NCI-H748 (cell line): ENCODE results near the gene POLR3A.
A peak's percentile ranks its signal among the peaks of the same experiment; 100 is the strongest.
"Not testable (repeated sequence)": the region's sequence is repeated elsewhere in the genome, so short reads cannot be mapped to it uniquely, and the experiment has no call there.

Source experiments
- DNase-seq: peaks from one replicate; lab custom pipeline; 2025; ENCODE audit not compliant: unreplicated experiment; lab: John Stamatoyannopoulos, UW

POLR3A gene

DNA sequence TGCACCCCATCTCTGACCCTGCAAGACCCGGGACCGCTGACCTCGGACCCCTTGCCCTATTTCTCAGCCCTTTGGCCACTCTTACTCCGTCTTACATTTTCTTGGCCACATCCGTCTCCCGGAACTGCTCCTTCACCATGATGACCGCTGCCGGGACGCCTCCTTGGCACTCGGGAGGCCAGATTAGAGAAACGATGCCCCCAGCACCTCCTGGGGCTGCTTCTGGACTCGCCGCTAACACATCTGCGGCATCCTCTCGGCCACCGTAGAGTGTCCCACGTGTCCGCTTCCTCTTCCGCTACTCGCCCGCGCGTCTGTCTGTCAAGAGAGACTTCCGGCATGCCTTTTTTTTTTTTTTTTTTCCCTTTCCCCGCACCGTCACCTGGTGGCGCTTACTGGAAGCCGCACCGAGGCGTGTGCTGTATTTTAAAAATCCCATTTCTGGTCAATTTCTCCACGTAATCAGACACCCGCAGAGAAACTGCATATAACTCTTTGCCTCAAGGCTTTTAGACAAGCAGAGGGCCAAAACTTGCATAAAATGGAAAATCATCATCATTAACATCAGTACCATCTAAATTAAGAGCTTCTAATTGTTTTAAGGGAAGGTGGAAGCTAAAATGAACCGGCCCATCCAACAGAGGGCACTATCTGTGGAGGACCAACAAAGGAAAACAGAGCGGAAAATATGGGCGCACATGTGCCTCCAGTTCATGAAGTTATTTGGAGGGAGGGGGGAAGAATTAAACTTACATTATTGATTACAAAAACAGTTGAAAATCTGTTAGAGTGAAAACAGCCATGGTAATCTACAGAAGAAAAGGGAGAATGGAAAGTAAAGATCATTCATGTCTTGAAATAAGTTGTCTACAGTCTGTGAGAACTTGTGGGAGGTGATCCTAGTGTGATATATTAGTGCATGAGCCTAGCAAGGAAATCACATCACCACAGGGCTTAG is at the start of gene POLR3A:
Gene POLR3A, minus strand, starts transcription at position 247 of the 958 bp plus-strand sequence. Its CDS starts 108 bp downstream, at position 139.
- DNase-seq = peak; percentile 95

DNA sequence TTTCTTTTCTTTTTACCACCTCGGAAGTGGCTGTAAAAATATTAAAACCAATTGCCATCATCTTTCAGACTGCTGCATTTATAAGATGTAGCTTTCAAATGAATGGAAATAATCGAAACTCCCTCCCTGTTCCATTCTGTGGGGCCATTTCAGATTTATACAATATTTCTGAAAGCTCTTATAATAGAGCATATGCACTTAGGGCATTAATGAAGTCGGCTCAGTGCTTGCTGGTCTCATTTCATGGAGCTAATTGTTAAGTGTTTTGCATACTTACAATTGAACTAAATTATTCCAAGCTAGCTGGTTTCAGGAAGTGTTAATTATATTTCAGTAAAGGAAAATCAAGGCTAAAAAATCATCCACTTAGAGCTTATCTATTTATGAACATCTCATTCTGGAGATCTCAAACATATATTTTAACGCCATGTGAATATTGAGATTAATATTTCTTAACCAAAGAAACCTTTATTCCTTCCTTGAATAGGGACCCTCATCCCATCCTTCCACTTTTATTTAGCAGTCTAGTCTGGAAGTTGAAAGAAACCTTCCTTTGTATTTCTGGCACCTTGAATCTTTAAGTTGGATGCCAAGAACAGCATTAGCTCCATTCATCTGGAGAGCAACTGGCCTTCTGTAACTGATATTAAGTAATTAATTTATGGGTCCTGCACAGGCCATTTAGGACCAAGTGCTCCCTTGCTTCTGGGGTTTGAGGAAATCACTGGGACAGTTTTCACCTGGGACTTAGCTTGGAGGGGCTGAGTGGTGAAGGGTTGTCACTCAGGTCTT is 49.4 kb upstream of the POLR3A start:
- no peak for DNase-seq

DNA sequence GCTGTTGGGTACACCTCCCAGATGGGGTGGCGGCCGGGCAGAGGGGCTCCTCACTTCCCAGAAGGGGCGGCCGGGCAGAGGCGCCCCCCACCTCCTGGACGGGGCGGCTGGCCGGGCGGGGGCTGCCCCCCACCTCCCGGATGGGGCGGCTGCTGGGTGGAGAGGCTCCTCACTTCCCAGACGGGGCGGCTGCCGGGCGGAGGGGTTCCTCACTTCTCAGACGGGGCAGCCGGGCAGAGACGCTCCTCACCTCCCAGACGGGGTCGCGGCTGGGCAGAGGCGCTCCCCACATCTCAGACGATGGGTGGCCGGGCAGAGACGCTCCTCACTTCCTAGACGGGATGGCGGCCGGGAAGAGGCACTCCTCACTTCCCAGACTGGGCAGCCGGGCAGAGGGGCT is 46.5 kb upstream of the POLR3A start:
- not testable (repeated sequence) for DNase-seq

DNA sequence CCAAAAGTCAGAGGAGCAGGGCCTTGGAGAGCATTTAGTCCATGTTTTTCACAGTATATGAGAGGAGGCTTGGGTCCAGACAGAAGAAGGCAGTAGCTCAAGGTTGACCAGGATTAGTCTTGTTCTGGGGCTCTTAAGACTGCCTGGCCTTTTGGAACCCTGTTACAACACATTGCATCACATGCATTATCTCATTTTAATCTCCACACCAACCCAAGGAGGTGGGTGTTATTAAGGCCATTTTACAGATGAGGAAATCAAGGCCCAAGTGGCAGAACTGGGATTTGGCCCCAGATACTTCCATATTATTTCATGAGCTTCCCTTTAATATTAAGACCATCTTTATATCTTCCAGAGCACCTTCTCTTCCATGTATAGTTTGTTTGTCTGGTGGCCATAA is 43.2 kb upstream of the POLR3A start:
- DNase-seq = no peak

DNA sequence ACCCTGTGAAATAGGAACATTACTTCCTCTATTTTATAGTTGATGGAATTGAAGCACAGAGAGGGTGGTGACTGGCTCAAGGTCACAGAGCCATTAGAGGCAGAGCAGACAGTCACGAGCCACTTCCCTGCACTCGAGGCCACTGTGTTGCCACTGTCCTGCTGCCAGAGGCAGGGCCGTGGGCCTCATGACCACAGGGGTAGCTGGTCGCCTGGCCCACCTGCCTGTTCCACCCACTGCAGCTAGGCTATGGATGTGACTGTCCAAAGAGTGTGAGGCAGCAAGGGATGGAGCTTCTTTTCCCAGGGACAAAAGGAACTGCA is 42.5 kb upstream of the POLR3A start:
- DNase-seq = no peak

DNA sequence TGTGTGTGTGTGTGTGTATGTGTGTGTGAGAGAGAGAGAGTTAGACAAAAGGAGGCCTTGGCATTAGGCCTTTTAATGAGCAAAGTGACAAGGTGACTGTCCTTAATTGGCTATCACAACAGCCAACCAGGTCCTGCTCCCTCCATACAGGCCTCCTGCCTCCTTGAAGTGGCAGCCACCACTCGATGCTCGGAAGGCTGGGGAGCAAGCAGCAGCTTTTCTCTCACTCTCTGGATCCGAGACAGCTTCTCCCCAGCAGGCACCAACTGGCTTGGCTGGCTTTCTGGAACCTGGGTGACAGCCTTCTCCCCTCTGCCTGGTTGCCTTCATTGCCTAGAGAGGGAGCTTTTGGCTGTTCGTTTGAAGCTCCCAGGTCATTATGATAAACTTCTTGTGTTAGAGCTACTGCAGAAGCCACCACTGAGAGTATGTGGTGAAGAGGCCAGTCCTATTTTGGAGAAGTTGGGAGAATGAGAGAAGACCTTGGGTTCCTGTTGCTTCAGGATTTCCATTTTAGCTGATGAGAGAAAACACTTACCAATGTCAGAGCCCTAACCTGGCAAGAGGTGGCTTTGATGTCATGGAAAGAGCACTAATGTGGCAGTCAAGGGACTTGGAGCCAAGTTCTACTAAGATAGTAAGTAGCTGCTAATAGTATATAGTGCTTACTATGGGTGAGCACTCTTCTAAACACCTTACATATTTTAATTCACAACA is 42.0 kb upstream of the POLR3A start:
- DNase-seq = no peak

DNA sequence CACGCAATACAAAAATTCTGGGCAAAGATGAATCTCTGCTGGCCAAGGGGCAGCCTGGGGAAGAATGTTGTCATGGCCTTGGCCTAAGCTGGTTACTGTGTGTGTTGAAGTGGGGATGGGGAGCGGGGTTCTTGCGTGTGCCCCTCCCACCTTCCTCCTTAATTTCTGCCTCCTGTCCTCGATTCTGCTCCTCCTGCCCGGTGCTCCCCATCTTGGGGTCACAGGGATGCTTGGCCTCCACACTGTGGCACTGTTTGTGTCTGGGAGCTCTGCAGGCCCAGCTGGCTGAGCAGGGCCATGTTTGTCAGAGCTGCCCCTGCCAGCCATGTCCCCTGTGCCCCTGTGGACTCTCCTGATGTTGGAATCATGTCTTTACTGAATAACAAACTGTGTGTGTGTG is 41.4 kb upstream of the POLR3A start:
- DNase-seq = no peak

DNA sequence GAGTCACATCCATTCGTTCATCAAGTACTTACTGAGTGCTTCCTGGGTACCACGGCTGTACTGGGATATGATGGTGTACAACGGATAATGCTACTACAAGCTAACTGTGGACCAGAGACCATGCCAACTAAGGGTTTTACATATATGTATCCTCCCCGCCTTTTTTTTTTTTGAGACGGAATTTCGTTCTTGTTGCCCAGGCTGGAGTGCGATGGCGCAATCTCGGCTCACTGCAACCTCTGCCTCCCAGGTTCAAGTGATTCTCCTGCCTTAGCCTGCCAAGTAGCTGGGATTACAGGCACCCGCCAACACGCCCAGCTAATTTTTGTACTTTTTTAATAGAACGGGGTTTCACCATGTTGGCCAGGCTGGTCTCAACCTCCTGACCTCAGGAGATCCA is 40.7 kb upstream of the POLR3A start:
- DNase-seq = not testable (repeated sequence)

DNA sequence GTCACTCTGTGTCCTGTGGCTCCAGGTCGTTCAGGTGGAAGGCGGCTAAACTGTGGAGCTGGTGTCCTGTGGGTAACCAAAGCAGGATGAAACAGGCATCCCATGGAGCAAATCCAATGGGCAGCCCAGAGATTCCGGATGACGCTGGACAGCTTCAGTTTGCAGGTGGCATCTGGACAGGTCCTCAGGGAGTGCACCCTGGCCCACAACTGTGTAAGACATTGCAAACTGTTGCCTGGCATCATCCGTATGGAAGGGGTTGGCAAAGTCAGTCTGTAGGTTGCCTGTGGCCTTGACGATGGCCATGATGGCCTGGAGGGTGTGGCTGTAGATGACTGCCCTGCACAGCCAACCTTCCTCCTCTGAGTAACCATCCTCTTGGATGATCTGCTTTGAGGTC is 39.8 kb upstream of the POLR3A start:
- DNase-seq = no peak

DNA sequence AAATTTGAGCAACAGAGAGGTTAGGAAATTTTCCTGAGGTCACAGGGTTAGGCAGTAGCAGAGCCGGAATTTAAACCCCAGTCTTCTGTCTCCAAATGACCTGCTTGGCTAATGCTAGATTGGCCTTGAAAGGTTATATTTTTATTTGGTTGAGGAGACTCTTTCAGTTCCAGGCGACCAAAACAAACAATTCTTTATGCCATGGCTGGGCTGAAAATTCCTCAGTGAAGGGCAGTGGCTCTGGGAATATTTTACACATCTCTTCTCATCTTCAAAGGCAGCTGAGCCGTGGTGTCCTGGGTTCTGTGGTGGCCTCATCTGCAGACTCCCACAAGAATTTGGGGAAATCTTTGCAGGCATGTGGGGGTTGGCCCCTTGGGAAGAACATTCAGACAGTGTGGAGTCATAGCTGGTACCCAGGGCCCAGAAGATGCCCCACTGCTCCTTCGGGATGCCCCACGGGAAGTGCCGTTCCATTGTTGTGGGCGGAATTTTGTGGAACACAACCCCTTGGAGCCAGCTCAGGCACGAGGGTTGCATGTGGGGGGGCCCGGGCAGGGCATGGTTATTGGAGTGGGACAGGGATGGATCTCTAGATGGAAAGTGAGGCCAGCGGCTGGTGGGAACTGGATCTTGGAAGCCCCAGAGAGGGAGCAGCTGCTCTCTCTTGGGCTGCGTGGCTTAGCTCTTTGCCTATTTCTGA is 37.6 kb upstream of the POLR3A start:
- no peak for DNase-seq

DNA sequence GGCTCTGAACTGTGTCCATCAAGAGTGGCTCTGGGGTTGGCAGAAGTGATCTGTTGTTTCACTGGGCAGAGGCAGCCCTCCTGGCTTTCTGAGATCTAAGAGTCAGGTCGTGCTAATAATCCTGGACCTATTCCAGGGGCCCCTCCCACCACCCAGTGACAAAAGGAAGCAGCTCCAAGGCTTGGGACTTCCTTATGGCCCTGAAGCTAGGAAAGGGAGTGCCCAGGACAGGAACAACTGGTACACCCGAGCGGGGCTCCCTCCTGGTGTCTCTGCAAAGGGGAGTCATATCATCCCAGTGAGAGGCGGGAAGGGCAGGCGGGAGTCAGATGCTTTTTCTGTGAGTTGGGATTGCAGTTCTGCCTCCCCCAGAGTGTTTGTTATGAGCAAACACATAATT is 36.7 kb upstream of the POLR3A start:
- peak; percentile 42 for DNase-seq

DNA sequence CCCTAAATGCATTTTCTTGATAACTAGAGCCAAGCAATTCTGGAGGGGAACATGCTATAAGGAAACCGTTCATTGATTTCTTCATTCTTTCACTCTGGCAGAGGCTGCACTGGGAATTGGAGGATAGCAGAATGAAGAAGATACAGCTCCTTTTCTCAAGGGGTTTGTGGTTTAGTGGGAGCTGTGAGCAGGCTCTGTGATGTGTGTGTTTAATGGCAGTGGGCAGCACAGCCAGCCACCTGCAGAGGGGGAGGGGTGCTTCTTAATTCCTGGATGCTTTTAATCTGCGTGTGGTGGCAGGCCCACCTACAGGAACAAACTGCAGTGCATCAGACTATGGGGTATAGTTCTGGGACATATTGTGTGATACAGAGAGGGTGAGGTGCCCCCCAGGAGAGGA is 36.3 kb upstream of the POLR3A start:
- peak; percentile 38 for DNase-seq

DNA sequence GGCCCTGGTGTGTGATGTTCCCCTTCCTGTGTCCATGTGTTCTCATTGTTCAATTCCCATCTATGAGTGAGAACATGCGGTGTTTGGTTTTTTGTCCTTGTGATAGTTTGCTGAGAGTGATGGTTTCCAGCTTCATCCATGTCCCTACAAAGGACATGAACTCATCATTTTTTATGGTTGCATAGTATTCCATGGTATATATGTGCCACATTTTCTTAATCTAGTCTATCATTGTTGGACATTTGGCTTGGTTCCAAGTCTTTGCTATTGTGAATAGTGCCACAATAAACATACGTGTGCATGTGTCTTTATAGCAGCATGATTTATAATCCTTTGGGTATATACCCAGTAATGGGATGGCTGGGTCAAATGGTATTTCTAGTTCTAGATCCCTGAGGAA is 35.6 kb upstream of the POLR3A start:
- not testable (repeated sequence) for DNase-seq

DNA sequence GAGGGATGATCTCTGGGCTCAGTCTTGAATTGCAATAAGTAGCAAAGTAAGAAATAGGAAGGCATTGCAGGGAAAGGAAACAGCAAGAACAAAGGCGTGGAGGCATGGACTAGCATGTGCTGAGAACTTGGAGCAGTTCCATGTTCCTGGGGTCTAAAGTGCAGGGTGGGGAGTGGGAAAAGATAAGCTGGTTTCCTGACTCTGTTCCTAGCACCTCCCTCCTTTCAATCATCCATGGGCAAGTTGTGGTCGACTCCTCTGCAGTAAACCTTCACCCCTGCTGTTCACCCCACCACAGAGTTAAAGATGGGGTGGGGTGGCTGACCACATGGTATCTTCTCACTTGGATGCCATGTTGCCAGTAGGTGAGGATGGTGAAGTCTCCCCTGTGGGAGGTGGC is 33.9 kb upstream of the POLR3A start:
- no peak for DNase-seq

DNA sequence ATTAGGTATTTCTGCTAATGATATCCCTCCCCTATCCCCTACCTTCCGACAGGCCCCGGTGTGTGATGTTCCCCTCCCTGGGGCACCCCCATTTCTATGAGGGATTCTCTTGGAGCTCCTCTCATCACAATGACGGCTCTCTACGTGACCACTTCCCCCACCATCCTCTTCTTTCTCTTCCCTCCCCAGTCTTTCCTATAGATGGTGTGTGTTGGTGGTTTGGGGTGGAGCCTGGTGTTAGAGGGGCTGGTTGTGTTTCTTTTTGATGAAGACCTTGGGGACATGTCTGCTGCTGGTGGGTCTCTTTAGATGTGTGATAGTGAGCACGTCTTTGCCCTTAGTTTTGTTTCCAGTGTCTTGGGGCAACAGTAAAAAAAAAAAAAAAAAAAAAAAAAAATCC is 33.0 kb upstream of the POLR3A start:
- DNase-seq = no peak

DNA sequence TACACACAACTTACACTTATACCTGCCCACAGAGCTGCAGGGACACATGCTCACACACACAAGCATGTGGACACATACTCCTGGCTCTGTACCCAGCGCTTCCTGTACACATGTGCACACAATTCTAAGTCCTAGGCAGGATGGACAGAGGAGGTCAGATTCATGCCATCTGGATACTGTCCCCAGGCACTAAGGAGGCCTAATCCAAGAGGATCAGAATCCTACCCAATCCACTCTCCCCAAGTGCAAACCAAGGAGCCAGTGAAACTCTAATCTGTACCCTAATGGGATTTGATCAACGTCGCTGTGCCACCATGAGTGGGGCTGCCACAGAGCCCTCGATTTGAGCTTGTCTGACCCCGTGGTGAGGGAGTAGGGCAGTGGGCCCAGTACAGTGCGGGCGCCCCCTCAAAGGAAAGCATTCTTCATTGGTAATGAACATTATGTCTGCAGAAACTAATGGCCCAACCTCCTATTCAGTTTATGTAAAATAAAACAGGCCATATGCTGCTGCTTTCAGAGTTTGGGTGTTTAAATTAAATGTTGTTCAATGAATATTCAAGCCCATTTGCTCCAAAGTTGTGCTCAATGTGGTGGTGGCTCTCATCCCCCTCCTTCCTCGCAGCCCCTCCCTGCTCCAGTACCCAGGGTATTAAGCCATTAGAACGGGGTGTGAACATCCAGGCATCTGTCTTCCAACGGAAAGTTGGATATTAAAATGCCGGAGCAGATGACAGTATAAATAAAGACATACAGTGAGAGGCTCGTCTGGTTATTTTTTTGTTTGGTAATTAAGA is 30.8 kb upstream of the POLR3A start:
- no peak for DNase-seq

DNA sequence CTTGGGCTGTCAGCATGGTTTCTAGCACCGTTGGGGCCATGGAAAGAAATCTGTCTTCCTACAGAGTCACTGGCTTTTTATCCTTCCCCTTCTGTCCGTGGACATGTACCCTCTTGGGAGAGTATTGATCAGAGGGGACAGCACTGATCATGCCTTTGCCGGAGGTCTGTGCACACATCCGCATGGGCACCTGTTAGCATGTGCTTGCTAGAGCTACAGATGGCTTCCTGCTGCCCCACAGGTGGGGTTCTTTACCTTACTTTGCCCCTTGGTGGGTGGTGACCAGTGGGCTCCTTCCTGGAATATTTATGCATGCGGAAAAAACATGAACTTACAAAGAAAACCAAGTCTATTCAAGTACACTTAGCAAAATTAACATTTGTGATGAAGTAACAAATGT is 29.2 kb upstream of the POLR3A start:
- DNase-seq = no peak

DNA sequence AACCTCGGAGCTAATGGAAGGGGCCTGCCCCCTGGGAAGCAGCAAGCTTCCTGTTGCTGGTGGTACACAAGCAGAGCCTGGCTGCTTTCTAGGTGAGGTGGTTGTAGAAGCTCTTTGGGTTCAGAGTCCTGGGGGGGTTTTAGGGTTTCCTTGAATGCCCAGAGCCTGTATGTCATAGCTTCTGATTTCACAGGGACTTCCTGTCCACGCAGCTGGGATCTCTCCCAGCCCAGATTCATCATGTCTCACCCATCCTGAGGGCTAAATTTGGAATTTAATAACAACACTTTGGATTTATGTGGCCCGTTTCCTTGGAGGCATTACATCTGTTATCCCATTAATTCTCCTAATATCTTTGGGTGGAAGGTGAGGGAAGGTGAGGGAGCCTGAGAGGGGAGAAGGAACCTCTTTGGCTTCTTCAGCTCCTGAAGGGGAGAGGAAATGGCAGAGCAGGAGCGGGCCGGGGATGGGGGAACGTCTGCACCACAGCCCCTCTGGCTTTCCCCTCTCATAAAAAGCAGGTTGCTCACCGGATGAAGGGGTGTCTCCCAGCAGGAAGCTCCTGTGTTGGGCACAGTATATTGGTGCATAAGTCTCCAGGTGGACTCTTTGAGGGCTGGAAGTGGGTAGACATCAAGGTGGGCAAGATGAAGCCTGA is 24.0 kb upstream of the POLR3A start:
- DNase-seq = no peak

DNA sequence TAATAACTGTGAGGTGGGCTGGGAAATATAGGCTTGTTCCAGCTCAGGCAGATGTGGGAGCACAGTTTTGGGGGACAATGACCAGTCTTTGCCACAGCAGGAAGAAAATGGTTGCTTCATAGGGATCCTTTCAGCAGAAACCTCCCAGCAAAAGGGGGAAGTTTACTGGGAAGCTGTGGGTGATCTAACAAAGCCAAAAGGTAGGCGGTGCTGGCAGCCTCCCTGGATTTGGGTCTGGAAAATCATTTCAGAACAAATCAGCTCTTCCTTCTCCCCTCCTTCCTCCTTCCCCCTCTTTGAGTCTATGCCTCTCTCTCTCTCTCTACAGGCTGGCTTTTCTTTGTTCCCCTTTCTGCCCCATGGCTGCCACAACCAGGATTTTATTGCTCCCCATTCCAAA is 20.5 kb upstream of the POLR3A start:
- DNase-seq = no peak
